NCI-H524 (cell line): ENCODE measurements around the gene VPS4B.
"Not testable (repeated sequence)": the region's sequence is repeated elsewhere in the genome, so short reads cannot be mapped to it uniquely, and the experiment has no call there.

Experiments
- DNase-seq, 2 experiments: peaks; one replicate each; lab custom pipeline; 2025; lab: John Stamatoyannopoulos, UW

Gene VPS4B

GRCh38 chr18:63367053-63367953, 55.0 kb downstream of the VPS4B start, which contains the start of gene KDSR:
KDSR (minus strand) TSS chr18:63367206; CDS start chr18:63367118, 88 bp downstream.
- DNase-seq, result peak; percentile 93 to 97

- peak; percentile 13 to 42 for DNase-seq
Measured at GRCh38 chr18:63366213-63367052, 55.8 kb downstream of the VPS4B start.

- DNase-seq, result peak in 1 of 2 experiments; percentile 42
Measured at GRCh38 chr18:63365876-63366212, 56.4 kb downstream of the VPS4B start.

GRCh38 chr18:63363951-63364350, 58.3 kb downstream of the VPS4B start:
- DNase-seq, result no peak

GRCh38 chr18:63363420-63363819, 58.9 kb downstream of the VPS4B start:
- not testable (repeated sequence) for DNase-seq

GRCh38 chr18:63356272-63356896, 65.9 kb downstream of the VPS4B start:
- no peak for DNase-seq

GRCh38 chr18:63350230-63350629, 72.0 kb downstream of the VPS4B start:
- no peak for DNase-seq

- no peak for DNase-seq
Measured at GRCh38 chr18:63348508-63349136, 73.7 kb downstream of the VPS4B start.

- no peak for DNase-seq
Measured at GRCh38 chr18:63346480-63347183, 75.6 kb downstream of the VPS4B start.

GRCh38 chr18:63346031-63346430, 76.2 kb downstream of the VPS4B start:
- DNase-seq, result no peak

GRCh38 chr18:63344918-63345317, 77.4 kb downstream of the VPS4B start:
- no peak for DNase-seq

GRCh38 chr18:63344263-63344662, 78.0 kb downstream of the VPS4B start:
- no peak for DNase-seq

- peak in 1 of 2 experiments; percentile 27 for DNase-seq
Measured at GRCh38 chr18:63342206-63342605, 80.1 kb downstream of the VPS4B start.

GRCh38 chr18:63339920-63340484, 82.3 kb downstream of the VPS4B start:
- peak; percentile 32 to 57 for DNase-seq
